HG03097 (cell line): ENCODE data around the gene MICU2.

Experiments
- ATAC-seq: cut with Tn5 transposase; IDR thresholded peaks from one replicate; pipeline ENCODE4 v1.9.1; 2021; ENCODE audit not compliant: unreplicated experiment, low FRiP score

The MICU2 gene

GRCh38 chr13:21548577-21548976 is 55.4 kb downstream of the MICU2 start:
- ATAC-seq = no peak

- ATAC-seq = no peak
Observed at GRCh38 chr13:21546372-21546771, 57.6 kb downstream of the MICU2 start.

GRCh38 chr13:21544515-21544914 is 59.5 kb downstream of the MICU2 start:
- no peak for ATAC-seq

GRCh38 chr13:21542563-21542962 is 61.4 kb downstream of the MICU2 start:
- no peak for ATAC-seq

GRCh38 chr13:21541980-21542379 is 62.0 kb downstream of the MICU2 start:
- no peak for ATAC-seq

GRCh38 chr13:21541271-21541670 is 62.7 kb downstream of the MICU2 start:
- no peak for ATAC-seq

GRCh38 chr13:21539687-21540086 is 64.3 kb downstream of the MICU2 start:
- no peak for ATAC-seq

- ATAC-seq = no peak
Observed at GRCh38 chr13:21538753-21539152, 65.2 kb downstream of the MICU2 start.

GRCh38 chr13:21538280-21538679 is 65.7 kb downstream of the MICU2 start:
- no peak for ATAC-seq

GRCh38 chr13:21537105-21537504 is 66.9 kb downstream of the MICU2 start:
- ATAC-seq = no peak

GRCh38 chr13:21534760-21535159 is 69.2 kb downstream of the MICU2 start:
- ATAC-seq = no peak

- no peak for ATAC-seq
Observed at GRCh38 chr13:21531455-21531854, 72.5 kb downstream of the MICU2 start.

GRCh38 chr13:21530656-21531055 is 73.3 kb downstream of the MICU2 start:
- ATAC-seq = no peak

- no peak for ATAC-seq
Observed at GRCh38 chr13:21529146-21529893, 74.7 kb downstream of the MICU2 start.

GRCh38 chr13:21528616-21529015 is 75.4 kb downstream of the MICU2 start:
- no peak for ATAC-seq

- ATAC-seq = no peak
Observed at GRCh38 chr13:21526707-21527540, 77.0 kb downstream of the MICU2 start.

GRCh38 chr13:21522847-21523246 is 81.1 kb downstream of the MICU2 start:
- no peak for ATAC-seq

GRCh38 chr13:21522130-21522529 is 81.8 kb downstream of the MICU2 start:
- ATAC-seq = no peak

GRCh38 chr13:21518617-21519144 is 85.3 kb downstream of the MICU2 start:
- ATAC-seq = no peak

- ATAC-seq = no peak
Observed at GRCh38 chr13:21517576-21517975, 86.4 kb downstream of the MICU2 start.

- ATAC-seq = no peak
Observed at GRCh38 chr13:21516805-21517204, 87.2 kb downstream of the MICU2 start.

- no peak for ATAC-seq
Observed at GRCh38 chr13:21511849-21512248, 92.1 kb downstream of the MICU2 start.
